ENCODE measurements around the gene PROX2. TPM values are rescaled to one million over a fixed set of nuclear protein-coding genes. Genes with fewer than 3 reads are reported as not detected.

PROX2 gene
- total and polyA plus RNA-seq, 9 of the 15 experiments (the other 6 are each of a cell fraction or from before 2014, with no cell fraction given) = not detected

DNA sequence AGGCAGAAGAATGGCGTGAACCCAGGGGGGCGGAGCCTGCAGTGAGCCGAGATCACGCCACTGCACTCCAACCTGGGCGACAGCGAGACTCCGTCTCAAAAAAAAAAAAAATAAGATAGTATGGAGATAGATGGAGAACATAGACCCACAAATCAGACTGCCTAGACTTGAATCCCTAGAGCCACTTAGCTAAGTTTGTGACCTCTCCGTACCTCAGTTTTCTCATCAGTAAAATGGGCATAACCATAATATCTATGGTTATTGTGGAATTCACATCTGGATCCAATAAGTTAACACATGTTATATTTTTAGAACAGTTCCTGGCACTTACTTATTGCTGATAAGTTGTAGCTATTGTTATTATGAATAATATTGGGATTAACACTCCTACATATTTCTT lies 7.2 kb downstream of the PROX2 start:
- Histone ChIP-seq H3K4me1 (replicated peaks in 1 of 2; ENCODE audit: control insufficient read depth in 2 of 2, insufficient read depth in 2 of 2, low read length in 2 of 2) (no peaks in the 10 kb centered on the region; a peak in 1 of 5 replicates), H3K36me3 (ENCODE audit: control insufficient read depth, insufficient read depth, low read length) (no peaks in the 10 kb centered on the region), H3K27ac (ENCODE audit: extremely low read depth, low read depth, low read length) (no peak overlapping the region), H3K4me3 (no peak overlapping the region), H3K9me3 (replicated peaks; ENCODE audit: control insufficient read depth, insufficient read depth, low read depth, low read length) (no peaks in the 10 kb centered on the region), H3K4me2 (ENCODE audit: insufficient read depth, low read length) (no peak overlapping the region), H4K20me1 (replicated peaks; ENCODE audit: control insufficient read depth, insufficient read depth, low read length) (no peaks in the 10 kb centered on the region), H3K79me2 (ENCODE audit: control insufficient read depth, insufficient read depth, low read length) (no peaks in the 10 kb centered on the region), H3K9ac (ENCODE audit: insufficient read depth in 1 of 2, low read depth in 2 of 2, low read length in 2 of 2) (no peak overlapping the region), H3K27me3 (ENCODE audit: control insufficient read depth in 2 of 2, insufficient read depth in 2 of 2, low read length in 2 of 2) (no peaks in the 10 kb centered on the region), H3K9me1 (ENCODE audit: control insufficient read depth, insufficient read depth, low read length) (no peaks in the 10 kb centered on the region), H2AFZ (ENCODE audit: low read depth, low read length) (no peak overlapping the region)
- CTCF ChIA-PET (ENCODE audit: low intra/inter-chr PET ratio) = no interaction called here
- POLR2A ChIA-PET = interaction anchor here (1.0 kb wide), 1 partner anchor 13 kb away, joined by 3 read pairs; the partner anchor contains the start of gene DLST
- no TSS peak for BruUV-seq (replicated peaks)
- ATAC-seq (no peak), DNase-seq (ENCODE audit: extremely low read depth in 1 of 4, low spot score in 3 of 4) (no peak), FAIRE-seq (no peak)
- in situ Hi-C loops (cut with MboI) = loop anchor here (10.0 kb wide), 1 partner anchor 436 kb away; no protein-coding TSS in a partner anchor
- intact Hi-C loops (cut with micrococcal nuclease) = no loop called here
- TF ChIP-seq MAFF (IDR thresholded peaks at IDR 0.05; ENCODE audit: low read length) (no peak), RBM25 (IDR thresholded peaks at IDR 0.05; ENCODE audit: low read depth, low read length, severe bottlenecking) (peak; percentile 93), POLR2A (conservative IDR thresholded peaks at IDR 0.05) (no peak), KDM1A (IDR thresholded peaks at IDR 0.05) (peak; percentile 34 to 67; a peak in 2 of 4 replicates), ESRRA (IDR thresholded peaks at IDR 0.05; ENCODE audit: borderline replicate concordance, low read depth) (peak; percentile 26; the same call in 1 of the 2 replicates), ARID1B (IDR thresholded peaks at IDR 0.05) (no peak), GABPB1 (CRISPR knock-in tag; IDR thresholded peaks at IDR 0.05) (no peak), BCOR (IDR thresholded peaks at IDR 0.05) (peak; percentile 87), KDM2B (CRISPR knock-in tag; IDR thresholded peaks at IDR 0.05) (no peak)
- TF ChIP-seq, protein P1, sequence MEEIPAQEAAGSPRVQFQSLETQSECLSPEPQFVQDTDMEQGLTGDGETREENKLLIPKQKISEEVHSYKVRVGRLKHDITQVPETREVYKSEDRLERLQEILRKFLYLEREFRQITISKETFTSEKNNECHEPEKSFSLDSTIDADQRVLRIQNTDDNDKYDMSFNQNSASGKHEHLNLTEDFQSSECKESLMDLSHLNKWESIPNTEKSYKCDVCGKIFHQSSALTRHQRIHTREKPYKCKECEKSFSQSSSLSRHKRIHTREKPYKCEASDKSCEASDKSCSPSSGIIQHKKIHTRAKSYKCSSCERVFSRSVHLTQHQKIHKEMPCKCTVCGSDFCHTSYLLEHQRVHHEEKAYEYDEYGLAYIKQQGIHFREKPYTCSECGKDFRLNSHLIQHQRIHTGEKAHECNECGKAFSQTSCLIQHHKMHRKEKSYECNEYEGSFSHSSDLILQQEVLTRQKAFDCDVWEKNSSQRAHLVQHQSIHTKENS (CRISPR knock-in tag; IDR thresholded peaks at IDR 0.05) = no peak
- TF ChIP-seq, protein P2, sequence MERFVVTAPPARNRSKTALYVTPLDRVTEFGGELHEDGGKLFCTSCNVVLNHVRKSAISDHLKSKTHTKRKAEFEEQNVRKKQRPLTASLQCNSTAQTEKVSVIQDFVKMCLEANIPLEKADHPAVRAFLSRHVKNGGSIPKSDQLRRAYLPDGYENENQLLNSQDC (CRISPR knock-in tag; IDR thresholded peaks at IDR 0.05) = no peak
- TF ChIP-seq, protein P3, sequence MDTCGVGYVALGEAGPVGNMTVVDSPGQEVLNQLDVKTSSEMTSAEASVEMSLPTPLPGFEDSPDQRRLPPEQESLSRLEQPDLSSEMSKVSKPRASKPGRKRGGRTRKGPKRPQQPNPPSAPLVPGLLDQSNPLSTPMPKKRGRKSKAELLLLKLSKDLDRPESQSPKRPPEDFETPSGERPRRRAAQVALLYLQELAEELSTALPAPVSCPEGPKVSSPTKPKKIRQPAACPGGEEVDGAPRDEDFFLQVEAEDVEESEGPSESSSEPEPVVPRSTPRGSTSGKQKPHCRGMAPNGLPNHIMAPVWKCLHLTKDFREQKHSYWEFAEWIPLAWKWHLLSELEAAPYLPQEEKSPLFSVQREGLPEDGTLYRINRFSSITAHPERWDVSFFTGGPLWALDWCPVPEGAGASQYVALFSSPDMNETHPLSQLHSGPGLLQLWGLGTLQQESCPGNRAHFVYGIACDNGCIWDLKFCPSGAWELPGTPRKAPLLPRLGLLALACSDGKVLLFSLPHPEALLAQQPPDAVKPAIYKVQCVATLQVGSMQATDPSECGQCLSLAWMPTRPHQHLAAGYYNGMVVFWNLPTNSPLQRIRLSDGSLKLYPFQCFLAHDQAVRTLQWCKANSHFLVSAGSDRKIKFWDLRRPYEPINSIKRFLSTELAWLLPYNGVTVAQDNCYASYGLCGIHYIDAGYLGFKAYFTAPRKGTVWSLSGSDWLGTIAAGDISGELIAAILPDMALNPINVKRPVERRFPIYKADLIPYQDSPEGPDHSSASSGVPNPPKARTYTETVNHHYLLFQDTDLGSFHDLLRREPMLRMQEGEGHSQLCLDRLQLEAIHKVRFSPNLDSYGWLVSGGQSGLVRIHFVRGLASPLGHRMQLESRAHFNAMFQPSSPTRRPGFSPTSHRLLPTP (IDR thresholded peaks at IDR 0.05; ENCODE audit: borderline replicate concordance, extremely low read depth, insufficient read length) = no peak
- TF ChIP-seq, protein P4, sequence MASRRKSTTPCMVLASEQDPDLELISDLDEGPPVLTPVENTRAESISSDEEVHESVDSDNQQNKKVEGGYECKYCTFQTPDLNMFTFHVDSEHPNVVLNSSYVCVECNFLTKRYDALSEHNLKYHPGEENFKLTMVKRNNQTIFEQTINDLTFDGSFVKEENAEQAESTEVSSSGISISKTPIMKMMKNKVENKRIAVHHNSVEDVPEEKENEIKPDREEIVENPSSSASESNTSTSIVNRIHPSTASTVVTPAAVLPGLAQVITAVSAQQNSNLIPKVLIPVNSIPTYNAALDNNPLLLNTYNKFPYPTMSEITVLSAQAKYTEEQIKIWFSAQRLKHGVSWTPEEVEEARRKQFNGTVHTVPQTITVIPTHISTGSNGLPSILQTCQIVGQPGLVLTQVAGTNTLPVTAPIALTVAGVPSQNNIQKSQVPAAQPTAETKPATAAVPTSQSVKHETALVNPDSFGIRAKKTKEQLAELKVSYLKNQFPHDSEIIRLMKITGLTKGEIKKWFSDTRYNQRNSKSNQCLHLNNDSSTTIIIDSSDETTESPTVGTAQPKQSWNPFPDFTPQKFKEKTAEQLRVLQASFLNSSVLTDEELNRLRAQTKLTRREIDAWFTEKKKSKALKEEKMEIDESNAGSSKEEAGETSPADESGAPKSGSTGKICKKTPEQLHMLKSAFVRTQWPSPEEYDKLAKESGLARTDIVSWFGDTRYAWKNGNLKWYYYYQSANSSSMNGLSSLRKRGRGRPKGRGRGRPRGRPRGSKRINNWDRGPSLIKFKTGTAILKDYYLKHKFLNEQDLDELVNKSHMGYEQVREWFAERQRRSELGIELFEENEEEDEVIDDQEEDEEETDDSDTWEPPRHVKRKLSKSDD (conservative IDR thresholded peaks at IDR 0.05; ENCODE audit: low read length) = no peak
- WGBS (ENCODE audit: insufficient coverage, low coverage, missing lambda C conversion rate) = 55% methylated on average over 4 of the region's 8 CpGs
